ENCODE data around the gene RPL15.

GRCh38 chr3:23875113-23875725 is 41.7 kb upstream of the RPL15 start:
- TF ChIP-seq CTCF (IDR thresholded peaks at IDR 0.05) (no peak), REST (IDR thresholded peaks at IDR 0.05; ENCODE audit: insufficient read depth in 1 of 2, low read depth in 2 of 2, low read length in 1 of 2) (no peak), POLR2AphosphoS5 (IDR thresholded peaks at IDR 0.05; ENCODE audit: low read depth, low read length) (no peak), TCF7L2 (IDR thresholded peaks at IDR 0.05; ENCODE audit: low read depth, low read length) (no peak)

Data from Panc1 (cell line).